ENCODE results near the gene FRYL.

DNA sequence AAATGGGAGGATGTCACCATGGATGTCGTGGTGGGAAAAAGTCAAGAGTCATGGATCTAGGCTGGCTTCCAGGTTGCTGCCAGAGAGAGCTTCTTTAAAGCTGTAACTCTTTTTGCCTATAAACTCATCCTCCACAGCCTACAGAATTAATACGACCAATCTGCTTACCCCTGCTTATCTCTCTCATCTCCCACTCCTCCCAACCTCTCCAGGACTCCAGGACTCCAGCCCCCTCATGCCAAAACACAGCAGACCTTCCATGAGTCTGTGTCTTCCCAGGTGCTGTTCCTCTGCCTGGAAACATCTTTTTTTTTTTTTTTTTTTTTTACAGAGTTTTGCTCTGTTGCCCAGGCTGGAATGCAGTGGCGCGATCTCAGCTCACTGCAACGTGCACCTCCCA, 312.2 kb downstream of the FRYL start:
- TF ChIP-seq, protein P1, sequence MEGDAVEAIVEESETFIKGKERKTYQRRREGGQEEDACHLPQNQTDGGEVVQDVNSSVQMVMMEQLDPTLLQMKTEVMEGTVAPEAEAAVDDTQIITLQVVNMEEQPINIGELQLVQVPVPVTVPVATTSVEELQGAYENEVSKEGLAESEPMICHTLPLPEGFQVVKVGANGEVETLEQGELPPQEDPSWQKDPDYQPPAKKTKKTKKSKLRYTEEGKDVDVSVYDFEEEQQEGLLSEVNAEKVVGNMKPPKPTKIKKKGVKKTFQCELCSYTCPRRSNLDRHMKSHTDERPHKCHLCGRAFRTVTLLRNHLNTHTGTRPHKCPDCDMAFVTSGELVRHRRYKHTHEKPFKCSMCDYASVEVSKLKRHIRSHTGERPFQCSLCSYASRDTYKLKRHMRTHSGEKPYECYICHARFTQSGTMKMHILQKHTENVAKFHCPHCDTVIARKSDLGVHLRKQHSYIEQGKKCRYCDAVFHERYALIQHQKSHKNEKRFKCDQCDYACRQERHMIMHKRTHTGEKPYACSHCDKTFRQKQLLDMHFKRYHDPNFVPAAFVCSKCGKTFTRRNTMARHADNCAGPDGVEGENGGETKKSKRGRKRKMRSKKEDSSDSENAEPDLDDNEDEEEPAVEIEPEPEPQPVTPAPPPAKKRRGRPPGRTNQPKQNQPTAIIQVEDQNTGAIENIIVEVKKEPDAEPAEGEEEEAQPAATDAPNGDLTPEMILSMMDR (conservative IDR thresholded peaks at IDR 0.05 in 1 of 2, IDR thresholded peaks at IDR 0.05 in 1 of 2; ENCODE audit: low read depth in 1 of 2, low read length in 2 of 2), result no peak
- TF ChIP-seq EZH2 (IDR thresholded peaks at IDR 0.05; ENCODE audit: low read length, missing control alignments), result no peak

Data from fibroblast of lung (primary cell).